RPMI7951 (cell line): Measurements from ENCODE around the gene DAPK3. TPM values are rescaled to one million over a fixed set of nuclear protein-coding genes. Genes with fewer than 3 reads are reported as not detected.
"Not testable (repeated sequence)": the region's sequence is repeated elsewhere in the genome, so short reads cannot be mapped to it uniquely, and the experiment has no call there.

Experiments used
- DNase-seq: peaks from one replicate; pipeline ENCODE4 v3.0.0-alpha.2; 2012; ENCODE audit warnings: low read depth
- total RNA-seq: library from RNA; depleted of rRNA; stranded (reverse); fragments of >200 nt; shearing (Covaris generic); gene quantifications from 2 replicates; pipeline ENCODE4 v1.2.3, GENCODE V29; 2014

Gene DAPK3
- total RNA-seq, 1 experiment from 2014 or later: 54.1 TPM

DNA sequence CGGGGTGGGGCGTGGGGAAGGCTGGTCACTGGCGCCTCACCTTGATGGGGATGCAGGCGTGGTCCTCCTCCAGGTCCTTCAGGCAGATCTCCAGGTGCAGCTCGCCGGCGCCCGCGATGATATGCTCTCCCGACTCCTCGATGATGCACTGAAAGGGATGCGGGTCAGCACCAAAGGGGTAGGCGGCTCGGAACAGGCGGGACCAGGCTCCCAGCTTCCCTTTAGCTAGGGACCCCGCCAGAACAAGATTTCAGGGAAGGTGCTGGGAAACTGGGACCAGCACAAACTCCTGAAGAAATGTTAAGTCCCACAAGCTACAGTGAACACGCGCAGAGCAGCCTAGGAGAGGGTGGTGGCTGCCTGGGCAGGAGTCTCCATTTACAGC lies 8.4 kb upstream of the DAPK3 start:
- DNase-seq: no peak

DNA sequence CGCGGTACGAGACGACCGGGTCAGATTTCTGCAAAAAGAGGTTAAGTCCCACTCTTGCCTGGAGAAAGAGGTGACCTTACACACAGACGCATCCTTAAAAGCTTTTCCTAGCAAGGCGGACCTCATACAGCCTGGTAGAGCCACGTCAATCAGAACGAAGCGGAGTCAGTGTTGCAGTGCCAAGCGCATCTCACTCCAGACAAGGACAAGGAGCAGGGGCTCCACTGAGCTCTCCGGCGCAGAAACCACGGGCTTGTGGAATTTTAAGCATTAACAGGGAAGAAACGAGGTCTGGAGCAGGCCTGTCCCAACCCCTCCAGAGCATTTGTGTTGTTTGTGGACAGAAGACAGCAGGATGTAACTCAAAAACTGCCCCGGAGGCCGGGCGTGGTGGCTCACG lies 7.2 kb upstream of the DAPK3 start:
- no peak for DNase-seq

DNA sequence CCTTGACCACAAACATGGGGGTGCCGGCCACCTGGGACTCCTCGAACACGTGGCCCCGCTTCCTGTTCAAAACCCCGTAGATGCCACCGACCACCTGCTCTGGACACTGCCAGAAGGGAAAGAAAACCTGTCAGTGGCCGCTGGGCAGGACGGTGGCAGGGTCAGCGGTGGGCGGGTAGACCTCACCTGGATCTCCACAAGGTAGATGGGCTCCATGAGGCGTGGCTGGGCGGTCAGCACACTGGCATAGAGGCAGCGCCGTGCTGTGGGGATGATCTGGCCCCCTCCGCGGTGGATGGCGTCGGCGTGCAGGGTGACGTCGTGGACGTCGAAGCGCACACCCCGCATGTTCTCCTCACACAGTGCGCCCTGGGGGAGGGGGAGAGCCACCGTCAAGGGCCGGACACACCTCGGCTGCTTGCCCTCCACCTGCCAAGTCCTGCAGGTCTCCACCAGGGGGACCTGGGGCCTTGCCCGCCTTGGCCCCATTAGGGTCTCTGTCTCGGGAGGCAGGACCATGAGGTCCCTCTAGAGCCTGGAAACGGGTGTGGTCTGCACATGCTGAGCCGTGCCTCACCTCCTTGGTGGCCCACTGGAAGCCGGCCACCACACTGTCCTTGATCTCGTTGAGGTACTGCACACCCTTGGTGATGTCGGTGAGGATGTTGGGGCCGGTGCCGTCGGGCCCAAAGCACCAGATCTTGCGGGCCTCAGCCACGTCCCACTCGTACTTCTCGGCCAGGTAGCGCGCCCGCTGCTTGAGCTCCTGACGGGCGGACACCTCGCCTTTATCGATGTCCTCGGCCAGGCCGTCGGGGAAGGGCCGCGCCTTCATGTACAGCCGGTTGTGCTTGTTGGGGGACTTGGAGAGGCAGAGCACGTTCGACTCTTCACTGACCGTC lies 6.6 kb upstream of the DAPK3 start:
- DNase-seq: no peak

DNA sequence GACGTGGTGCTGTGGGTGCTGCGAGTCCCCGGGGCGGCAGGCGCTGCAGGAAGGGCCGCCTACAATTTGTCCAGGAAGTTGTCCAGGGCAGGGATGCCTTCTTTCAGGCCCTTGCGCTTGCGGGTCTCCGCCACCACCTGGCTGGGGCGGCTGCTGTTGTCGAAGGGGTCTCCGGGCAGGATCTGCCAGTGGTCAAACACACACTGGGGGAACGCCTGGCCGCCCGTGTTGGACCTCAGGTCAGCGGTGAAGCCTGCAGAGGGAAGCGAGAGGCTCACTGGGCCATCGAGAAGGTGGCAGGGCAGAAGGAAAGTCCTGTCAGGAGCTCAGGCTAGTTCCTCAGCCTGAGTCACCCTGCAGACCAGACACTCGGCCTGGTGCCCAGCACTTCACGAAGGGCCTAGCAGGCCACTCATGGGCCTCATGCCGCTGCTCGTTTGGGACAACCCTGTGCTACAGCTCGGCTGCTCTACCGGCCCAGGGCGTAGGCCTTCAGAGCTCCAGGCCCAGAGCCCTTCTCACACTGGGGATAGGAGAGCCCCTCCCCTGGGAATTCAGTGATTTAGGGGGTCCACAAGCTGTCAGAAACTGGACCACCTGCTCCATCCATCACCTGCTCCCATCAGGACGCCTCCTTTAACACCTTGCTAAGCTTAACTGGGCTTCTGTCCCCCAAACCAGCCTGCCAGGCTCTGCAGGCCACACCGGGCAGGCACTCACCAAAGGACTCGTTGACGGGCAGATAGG lies 5.8 kb upstream of the DAPK3 start:
- DNase-seq: no peak

DNA sequence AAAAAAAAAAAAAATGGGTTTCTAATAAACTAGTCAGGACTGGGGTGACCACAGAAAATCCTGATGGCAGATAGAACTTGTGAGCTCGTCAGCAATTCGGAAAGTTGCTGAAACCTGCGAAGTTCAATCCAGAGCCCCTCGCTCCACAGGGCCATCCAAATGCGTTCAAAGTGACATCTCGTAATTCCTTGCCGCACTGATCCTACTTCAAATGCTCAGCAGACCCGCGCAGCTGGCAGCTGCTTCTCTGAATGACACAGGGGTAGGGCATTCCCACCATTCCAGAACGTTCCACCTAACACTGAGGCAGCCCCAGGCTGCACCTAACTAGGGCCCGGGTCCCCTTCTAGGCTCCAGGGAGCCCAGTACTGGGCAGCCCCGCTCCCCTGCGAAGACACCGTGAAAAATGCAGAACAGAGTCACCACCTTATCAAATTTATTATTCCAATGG lies 4.8 kb upstream of the DAPK3 start:
- no peak for DNase-seq

DNA sequence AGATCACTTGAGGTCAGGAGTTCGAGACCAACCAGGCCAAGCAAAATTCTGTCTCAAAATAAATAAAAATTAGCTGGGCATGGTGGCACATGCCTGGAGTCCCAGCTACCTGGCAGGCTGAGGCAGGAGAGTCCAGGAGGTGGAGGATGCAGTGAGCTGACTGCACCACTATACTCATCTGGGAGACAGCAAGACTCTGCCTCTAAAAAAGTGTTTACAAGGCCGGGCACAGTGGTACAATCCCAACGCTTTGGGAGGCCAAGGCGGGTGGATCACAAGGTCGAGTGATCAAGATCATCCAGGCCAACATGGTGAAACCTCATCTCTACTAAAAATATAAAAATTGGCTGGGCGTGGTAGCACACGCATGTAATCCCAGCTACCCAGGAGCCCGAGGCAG lies 4.2 kb upstream of the DAPK3 start:
- DNase-seq: no peak

DNA sequence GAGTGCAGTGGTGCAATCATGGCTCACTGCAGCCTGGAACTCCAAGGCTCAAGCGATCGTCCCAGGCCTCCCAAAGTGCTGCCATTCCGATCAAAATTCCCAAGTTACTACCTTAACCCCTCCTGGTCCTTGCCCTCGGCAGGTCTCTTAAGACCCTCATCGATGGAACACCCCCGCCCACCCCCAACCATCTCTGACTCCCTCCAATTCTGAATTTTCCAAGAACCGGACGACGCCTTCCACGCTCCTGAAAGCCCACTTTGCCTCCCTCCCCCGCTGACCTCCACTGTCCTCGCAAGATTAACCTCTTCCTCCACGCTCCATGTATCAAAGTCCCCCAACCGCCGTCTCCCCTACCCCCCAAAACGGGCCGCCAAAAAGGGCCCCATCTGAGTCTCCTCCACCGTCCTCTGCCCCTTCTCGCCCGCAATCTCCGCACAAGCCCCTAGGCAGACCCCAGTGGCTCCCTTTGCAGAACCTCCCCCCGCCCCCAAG lies 539 bp downstream of the DAPK3 start:
- no peak for DNase-seq

DNA sequence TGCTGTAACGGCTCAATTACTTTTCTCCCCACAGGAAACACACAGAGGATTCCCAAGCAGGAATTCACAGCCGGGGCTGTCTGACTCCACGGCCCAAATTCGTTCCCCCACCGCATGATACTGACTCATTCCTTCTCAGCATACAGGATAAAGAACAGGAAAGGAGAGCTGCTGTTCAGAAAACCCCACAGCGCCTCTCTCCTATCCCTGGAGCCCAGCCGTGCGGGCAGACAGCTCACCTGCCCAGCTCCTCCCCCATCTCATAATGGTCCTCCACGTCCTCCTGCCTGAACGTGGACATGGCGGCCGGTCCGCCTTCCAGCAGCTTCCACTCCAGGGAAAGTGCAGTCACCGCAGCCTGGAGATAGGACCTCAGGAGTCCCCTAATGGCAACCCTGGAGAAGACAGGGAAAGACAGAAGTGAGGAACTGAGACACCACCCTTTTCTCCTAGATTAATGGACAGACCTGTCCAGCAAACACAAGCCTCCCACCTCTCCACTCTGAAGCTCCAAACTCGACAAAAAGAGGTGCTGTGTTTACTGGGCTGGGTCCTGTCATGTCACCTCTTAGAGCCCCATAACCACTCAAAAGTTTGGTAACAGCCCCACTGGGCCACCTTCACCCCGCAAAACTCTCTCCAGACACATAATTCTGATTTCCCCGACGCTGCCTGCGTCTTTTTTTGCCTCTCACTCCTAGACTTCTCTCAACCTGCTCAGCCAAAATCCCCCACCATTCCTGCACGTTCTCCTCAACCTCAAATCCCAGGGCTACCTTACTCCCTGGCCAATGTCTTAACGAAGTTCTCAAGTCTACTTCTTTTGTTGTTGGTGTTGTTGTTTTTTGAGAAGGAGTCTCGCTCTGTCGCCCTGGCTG lies 1.2 kb downstream of the DAPK3 start:
- DNase-seq: peak; percentile 89

DNA sequence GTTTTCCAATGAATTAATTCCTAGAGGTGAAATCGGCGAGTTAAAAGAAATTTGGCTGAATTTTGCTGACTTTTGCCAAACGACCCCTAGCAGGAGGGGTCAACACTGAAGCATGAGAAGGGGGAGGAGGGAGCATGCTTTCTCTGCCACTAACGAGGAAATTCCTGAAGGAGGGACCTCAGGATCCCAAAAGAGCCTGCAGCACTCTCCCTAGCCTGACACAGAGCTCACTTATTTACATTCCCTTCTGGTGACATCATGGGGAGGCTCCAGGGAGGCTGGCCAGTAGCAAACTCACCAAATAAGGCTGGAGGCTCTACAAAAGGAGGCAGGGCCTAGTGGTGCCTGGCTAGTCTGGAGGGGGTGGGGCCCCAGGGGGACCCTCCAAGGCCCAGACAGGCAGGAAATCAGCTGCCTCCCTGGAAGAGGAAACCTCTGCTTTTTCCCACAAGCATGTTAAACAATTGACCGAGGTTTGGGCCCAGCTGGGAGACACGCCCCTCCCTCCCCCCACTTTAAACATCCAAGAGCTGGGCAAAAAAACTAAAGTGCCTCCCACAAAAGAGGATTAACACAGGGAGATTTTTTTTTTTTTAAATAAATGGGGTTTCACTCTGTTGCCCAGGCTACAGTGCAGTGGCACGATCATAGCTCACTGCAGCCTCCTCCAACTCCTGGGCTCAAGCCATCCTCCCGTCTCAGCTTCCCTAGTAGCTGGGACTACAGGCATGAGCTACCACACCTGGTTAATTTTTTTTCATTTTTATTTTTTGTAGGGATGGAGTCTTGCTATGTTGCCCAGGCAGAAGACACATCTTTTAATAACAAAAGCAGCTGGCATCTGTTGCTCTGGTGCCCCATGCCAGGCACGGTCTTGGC lies 2.1 kb downstream of the DAPK3 start:
- peak; percentile 99 for DNase-seq

DNA sequence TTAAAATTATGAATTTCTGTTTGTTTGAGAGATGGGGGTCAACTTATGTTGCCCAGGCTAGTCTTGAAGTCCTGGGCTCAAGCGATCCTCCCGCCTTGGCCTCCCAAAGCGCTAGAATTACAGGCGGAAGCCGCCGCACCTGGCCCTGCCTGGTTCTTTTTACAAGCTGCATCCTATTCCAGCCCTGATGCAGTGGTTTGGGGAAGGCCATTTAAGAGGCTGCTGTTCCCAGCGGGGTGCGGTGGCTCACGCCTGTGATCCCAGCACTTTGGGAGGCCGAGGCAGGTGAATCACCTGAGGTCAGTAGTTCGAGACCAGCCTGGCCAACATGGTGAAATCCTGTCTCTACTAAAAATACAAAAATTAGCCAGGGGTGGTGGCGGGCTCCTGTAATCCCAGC lies 2.9 kb downstream of the DAPK3 start:
- DNase-seq: not testable (repeated sequence)

DNA sequence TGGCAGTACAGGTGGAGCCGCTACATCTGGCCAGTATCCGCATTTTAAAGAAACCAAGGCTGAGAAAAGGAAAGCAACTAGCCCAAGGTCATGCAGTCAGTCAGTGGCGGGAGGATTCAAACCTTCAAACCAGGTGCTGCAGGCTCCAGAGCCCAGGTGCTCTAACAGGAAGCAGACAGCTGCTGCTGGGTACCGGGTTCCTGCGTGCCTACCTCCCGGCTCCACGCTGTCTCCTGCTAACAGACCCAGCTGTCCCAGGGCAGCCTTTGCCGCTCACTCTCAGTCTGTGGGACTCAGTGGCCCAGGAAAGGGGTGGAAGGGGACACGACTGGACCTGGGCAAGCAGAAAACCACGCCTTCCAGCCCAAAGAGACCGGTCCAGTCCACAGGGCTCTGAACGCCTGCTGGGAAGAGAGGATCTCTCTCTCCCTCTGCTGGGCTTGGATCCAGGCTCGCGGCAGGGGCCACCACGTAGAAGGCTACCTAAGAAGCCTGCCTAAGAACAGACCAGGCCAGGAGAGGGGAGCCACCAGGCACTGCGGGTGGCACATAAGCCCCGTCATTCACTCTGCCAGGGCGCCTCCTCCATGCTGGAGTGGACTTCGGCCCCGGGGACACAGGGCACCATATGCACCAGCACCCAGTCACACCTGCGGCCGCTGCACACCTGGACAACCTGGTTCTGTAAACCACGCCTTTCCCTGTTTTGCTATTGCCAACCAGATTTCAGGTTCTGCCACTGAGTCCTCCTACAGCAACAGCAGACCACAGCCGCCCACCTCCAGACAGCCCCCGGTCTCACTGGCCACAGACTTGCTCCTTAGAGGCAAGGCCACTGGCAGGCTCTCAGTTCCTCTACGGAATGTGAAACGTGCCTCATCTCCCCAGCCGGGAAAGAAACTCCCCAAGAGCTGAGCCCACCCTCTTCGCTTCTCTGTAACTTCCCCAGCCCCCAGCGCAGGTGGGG lies 4.6 kb downstream of the DAPK3 start:
- DNase-seq: no peak

DNA sequence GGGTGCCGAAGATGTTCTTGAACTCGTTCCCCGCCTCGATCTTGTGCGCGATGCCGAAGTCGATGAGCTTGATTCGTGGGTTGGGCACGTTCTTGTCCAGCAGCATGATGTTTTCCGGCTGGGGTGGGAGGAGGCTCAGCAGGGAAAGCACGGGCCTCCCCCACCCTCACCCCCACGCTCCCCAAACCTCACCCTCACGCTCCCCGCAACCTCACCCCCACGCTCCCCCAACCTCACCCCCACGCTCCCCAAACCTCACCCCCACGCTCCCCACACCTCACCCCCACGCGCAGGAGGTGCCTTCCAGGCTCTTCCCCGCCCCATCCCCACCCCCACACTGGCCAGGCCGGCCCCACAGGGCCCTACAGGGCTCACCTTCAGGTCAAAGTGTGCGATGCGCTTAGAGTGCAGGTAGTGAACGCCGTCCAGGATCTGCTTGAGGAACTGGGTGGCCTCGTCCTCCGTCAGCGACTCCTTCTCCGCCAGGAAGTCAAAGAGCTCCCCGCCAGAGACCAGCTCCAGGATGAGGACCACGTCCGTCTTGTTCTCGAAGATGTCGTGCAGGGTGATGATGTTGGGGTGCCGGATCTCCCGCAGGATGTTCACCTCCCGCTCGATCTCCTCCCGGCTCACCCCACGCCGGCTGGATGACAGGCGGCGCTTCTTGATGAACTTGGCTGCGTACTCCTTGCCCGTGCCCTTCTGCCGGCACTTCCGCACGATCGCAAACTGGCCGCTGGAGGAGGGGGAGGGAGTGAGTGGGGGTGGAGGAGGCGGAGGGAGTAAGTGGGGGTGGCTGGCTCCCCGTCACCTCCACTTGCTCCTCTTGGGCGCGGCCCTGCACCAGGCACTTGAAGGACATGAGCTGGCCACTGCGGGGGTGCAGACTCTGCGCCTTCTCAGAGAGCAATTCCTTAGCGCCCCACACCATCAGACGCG lies 6.4 kb downstream of the DAPK3 start:
- DNase-seq: no peak

DNA sequence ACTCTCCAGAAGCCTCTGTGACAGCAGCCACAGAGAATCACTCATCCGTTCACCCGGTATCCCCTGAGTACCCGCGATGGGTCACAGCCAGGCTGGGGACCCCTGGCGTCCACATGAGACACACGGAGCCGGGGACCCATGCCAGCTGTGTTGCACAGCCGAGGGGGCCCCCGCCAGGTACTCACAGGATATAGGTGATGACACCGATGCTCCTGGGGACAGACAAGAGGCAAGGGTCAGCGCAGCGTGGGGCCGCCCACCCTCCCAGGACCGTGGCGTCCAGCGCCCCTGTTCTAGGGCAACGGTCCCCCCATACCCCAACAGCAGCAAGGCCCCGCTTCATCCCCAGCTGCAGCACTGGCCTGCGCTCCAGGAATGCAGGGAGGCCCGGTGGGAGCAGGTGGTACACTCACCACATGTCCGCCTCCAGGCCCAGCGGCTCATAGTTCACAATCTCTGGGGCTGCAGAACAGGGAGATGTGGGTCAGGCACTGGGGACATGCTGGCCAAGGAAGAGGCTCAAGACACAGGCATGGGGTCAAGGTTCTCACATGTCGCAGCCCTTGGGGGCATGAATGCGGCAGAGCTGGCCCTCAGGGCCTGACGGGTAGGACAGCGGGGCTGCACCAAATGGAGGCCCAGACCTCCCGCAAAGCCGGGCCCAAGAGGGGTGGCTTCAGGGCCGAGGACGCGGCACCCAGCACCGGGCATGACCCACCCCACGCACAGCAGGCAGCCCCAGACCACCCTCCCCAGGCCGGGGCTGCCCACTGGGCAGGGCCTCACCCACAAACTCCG lies 7.2 kb downstream of the DAPK3 start:
- DNase-seq: no peak

DNA sequence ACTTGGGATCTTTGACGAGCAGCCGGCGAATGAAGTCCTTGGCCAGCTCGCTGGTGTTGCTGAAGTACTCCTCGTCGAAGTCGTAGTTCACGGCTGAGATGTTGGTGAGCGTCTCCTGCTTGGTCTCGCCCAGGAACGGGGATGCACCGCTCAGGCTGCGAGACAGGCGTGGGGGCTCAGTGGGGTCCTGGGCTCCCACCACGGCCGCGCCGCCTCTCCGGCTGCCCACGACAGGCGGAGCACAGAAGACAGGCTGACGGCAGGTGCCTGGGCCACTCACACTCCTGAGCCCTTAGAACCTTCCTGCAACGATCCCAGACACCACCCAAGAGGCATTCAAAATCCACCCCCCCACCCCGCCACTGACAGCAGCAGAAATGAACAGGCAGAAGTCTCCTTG lies 9.9 kb downstream of the DAPK3 start:
- DNase-seq: no peak

DNA sequence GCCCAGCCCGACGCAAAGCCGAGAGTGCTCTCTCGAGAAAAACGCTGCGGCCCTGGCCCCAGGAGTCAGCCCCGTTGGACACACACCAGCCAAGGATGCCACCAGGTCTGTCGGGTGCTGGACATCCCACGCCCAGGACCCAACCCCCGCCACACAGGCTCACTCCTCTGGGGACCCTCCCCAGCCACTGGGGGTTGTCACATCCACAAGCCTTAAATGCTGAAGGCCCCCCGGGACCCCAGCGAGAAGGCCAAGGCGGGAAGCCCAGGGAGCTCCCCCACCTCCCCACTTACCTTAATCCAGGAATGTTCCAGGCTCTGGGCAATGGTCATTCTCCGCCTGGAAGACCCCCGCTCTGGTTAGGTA lies 11.2 kb downstream of the DAPK3 start:
- DNase-seq: no peak

DNA sequence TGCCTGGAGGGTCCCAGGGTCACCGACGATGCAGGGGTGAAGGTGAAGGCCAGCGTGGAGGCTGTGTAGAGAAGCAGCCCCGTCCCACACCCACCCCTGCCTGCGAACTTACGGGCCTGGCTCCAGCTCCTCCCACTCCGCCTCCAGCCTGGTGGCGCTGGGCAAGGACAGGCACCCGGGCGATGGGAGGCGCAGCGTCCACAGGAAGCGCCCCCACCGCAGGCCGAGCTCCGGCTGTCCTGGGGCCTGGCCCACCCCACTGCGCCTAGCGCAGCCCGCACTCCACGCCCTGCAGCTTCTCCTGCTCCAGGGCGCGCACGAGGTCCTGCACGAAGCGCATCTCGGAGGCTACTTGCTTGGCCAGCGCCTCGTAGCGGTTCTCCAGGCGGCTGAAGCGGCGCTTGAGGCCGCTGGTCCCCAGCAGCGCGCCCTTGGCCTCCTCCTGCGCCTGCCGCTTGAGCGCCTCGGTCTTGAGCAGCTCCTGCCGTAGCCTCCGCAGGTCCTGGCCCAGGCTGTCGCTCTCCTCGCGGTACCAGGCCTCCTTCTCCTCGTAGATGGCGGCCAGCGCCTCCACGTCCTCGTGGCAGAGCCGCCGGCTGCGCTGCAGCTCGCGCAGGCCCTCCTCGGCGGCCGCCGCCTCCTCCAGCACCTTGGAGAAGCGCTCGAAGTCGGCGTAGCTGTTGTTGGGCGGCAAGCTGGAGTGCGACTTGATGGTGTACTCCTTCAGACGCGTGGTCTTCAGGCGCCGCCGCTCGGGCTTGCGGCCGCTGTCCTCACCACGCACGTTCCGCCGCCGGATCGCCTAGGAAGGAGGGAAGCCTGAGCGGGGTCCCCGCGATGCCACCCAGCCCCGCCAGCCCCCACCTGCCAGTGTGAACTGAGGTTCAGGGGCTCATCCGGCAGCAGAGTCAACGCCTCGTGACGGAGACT lies 11.8 kb downstream of the DAPK3 start:
- DNase-seq: no peak

DNA sequence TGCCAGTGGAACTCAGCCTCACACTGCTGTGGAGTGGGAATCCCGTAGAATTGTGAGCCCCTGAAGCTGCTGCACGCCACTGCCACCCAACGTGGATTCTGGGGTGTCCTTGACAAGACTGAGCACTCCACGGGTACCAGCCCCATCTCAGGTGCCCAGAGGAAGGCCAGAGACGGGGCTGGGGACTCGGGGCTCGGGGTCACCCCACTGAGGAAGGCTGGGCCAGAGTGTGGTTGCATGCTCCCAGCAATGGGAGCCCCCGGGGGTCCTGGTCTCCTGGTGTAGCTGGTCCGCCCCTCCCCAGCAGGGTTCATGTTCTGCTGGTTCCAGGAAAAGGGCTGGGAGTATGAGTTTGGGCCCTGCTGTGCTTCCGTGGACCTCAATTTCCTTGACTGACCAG lies 15.2 kb downstream of the DAPK3 start:
- DNase-seq: no peak
